Fibroblast of lung (primary cell): ENCODE data around the gene SH3PXD2A.
A peak's percentile ranks its signal among the peaks of the same experiment; 100 is the strongest.

Experiments
- EZH2 ChIP-seq: IDR thresholded peaks from 2 replicates; pipeline ENCODE4 v1.5.1; 2012; ENCODE audit warnings: low read length, control low read depth, mild to moderate bottlenecking; ENCODE audit errors: missing control alignments
- TF ChIP-seq, protein P1 (sequence below), 2 donors: IDR thresholded peaks in 1 of 2; conservative IDR thresholded peaks in 1 of 2; 1 replicate in 1 of 2; 2 replicates in 1 of 2; pipeline ENCODE4 v1.5.1; 2011 to 2012; ENCODE audit warnings: low read length in 2 of 2, control low read depth in 1 of 2, inconsistent platforms in 1 of 2, low read depth in 1 of 2, mild to moderate bottlenecking in 1 of 2

DNA sequence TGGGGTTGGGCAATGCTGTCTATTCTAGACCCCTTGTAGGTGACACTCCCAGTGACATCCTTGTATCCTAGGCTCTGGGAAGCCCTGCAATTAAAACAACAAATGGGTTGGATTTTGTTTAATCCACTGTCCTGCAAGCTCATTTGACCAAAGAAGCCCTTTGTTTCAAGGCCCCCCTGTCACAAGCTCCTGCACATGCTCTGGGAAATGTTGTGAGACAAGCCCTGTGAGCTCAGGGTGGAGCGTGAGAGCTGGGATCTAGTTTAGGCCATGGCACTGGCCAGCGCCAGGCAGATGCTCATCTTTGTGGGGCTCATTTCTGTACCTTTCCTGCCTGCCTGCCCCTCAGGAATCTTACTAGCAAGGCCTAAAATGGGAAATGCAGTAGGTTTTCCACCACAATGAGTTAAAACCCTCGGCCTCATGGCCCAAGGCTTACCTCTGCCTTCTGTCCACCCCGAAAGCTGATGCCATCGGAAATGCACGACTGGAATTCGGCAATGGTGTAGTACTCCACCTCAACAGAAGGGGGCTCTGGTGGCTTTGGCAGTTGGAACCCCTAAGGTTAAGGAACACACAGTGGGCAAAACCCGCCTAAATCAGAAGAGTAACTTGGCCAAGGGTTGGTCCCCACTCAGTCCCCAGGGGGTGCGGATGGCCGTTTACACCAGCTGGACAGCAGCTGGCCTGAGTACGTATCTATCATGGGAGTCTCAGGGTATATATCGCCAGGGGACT lies 249.8 kb downstream of the SH3PXD2A start:
- no peak for TF ChIP-seq EZH2
- TF ChIP-seq, protein P1, sequence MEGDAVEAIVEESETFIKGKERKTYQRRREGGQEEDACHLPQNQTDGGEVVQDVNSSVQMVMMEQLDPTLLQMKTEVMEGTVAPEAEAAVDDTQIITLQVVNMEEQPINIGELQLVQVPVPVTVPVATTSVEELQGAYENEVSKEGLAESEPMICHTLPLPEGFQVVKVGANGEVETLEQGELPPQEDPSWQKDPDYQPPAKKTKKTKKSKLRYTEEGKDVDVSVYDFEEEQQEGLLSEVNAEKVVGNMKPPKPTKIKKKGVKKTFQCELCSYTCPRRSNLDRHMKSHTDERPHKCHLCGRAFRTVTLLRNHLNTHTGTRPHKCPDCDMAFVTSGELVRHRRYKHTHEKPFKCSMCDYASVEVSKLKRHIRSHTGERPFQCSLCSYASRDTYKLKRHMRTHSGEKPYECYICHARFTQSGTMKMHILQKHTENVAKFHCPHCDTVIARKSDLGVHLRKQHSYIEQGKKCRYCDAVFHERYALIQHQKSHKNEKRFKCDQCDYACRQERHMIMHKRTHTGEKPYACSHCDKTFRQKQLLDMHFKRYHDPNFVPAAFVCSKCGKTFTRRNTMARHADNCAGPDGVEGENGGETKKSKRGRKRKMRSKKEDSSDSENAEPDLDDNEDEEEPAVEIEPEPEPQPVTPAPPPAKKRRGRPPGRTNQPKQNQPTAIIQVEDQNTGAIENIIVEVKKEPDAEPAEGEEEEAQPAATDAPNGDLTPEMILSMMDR (conservative IDR thresholded peaks at IDR 0.05 in 1 of 2, IDR thresholded peaks at IDR 0.05 in 1 of 2; ENCODE audit: low read depth in 1 of 2, low read length in 2 of 2), result peak; percentile 88 to 91
